ENCODE results near the gene RXYLT1. TPM values are rescaled to one million over a fixed set of nuclear protein-coding genes. Genes with fewer than 3 reads are reported as not detected.

RXYLT1 gene
- total and polyA plus RNA-seq, 5 experiments from 2014 or later = 16.0 to 22.4 (median 20.8) TPM

DNA sequence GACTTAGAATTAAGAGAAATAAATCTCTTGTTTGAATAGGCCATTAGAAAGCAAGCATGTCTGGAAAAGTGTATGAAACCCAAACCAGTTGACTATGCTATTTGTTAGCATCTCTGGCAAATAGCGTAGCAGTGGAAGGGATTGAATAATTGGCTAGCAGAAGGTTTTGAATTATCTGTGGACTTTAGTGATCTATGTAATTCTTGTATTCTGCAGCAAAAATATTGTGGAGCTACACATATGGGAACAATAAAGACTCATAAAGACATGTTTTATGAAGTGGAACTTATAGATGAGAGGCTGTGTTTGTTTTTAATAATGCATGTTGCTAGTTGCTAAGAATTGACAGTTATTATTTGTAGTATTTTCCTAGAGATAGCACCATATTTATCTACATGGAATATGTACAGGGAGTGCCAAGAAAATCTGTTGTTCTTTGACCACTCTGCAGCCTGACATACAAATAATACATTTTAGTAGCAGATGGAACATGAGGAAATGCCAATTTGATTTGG lies 69.5 kb downstream of the RXYLT1 start:
- no peak overlapping the region for H3K27ac Mint-ChIP-seq
- ATAC-seq = no peak
- POLR2A ChIA-PET = no interaction called here
- peaks cover 16 to 29% (median 19%) of the 10 kb centered on the region in 5 donors for H3K27me3 Mint-ChIP-seq
- no peak for DNase-seq
- H3K4me3 Mint-ChIP-seq = no peak overlapping the region
- peaks cover 5 to 8% (median 5%) of the 10 kb centered on the region in 4 donors for H3K4me1 Mint-ChIP-seq
- H3K9me3 Mint-ChIP-seq = no peaks in the 10 kb centered on the region
- no peaks in the 10 kb centered on the region for H3K36me3 Mint-ChIP-seq

DNA sequence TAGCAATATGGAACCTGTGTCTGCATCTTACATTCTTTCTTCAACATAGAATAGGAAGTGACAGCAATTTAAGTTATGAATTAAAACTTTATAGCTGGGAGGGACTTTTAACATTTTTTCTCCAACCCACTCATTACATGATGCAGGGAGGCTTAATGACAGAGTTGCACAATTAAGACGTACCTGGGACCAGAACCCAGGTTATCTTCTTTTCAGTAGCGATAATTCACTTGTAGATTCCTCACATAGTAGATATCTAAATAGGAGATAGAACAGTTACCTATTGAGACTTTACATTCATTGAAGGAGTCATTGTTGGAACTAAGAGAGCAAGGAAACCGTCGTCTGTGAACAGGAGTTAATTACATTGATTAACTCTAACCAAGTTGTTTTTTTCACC lies 69.9 kb downstream of the RXYLT1 start:
- Mint-ChIP-seq H3K36me3 (no peaks in the 10 kb centered on the region), H3K27ac (no peak overlapping the region), H3K27me3 (peaks cover 14 to 25% (median 17%) of the 10 kb centered on the region in 5 donors), H3K4me1 (peaks cover 3 to 4% (median 3%) of the 10 kb centered on the region in 4 donors), H3K9me3 (no peaks in the 10 kb centered on the region), H3K4me3 (no peak overlapping the region)
- no peak for ATAC-seq
- POLR2A ChIA-PET = no interaction called here
- DNase-seq = no peak

DNA sequence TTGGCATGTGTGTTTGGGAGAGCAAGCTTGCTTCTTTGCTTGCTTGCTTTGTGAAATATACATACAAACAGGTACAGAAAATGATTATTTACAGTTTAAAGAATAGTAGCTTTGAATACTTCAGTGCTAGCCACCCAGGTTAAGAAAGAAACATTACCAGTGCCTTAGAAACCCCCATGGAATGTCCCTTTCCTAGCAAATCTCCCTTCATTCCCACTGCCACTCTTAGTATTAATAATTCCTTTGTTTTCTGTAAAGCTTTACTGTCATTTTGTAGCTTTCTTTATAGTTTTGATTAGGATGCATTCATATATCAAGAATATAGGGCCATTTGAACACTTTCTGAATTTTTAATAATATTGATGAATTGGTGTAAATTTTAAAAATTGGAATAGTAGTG lies 74.3 kb downstream of the RXYLT1 start:
- H3K36me3 Mint-ChIP-seq = no peaks in the 10 kb centered on the region
- ATAC-seq = no peak
- no peaks in the 10 kb centered on the region for H3K9me3 Mint-ChIP-seq
- H3K27me3 Mint-ChIP-seq = peaks cover 0 to 4% (median 3%) of the 10 kb centered on the region in 5 donors
- no peaks in the 10 kb centered on the region for H3K4me1 Mint-ChIP-seq
- no peak overlapping the region for H3K4me3 Mint-ChIP-seq
- POLR2A ChIA-PET = interaction anchor here (0.6 kb wide), 1 partner anchor 31 kb away, joined by 3 read pairs; no protein-coding TSS in a partner anchor
- no peak overlapping the region for H3K27ac Mint-ChIP-seq
- DNase-seq = no peak

DNA sequence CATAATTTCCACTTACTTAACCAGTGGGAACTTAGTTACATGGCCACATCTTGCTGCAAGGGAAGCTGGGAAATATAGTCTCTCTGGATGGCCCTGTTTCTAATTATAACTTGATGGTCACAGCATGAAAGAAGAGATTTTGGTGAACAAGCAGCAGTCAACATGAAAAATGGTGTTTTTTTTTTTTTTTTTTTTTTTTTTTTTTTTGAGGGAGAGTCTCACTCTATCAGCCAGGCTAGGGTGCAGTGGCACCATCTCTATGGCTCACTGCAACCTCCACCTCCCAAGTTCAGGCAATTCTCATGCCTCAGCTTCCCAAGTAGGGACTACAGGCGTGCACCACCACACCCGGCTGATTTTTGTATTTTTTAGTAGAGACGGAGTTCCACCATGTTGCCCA lies 75.6 kb downstream of the RXYLT1 start:
- H3K4me3 Mint-ChIP-seq = no peak overlapping the region
- H3K27ac Mint-ChIP-seq = no peak overlapping the region
- ATAC-seq (no peak), DNase-seq (no peak)
- H3K27me3 Mint-ChIP-seq = peaks cover 0 to 4% (median 3%) of the 10 kb centered on the region in 5 donors
- POLR2A ChIA-PET = no interaction called here
- no peaks in the 10 kb centered on the region for H3K36me3 Mint-ChIP-seq
- H3K4me1 Mint-ChIP-seq = no peaks in the 10 kb centered on the region
- no peaks in the 10 kb centered on the region for H3K9me3 Mint-ChIP-seq

DNA sequence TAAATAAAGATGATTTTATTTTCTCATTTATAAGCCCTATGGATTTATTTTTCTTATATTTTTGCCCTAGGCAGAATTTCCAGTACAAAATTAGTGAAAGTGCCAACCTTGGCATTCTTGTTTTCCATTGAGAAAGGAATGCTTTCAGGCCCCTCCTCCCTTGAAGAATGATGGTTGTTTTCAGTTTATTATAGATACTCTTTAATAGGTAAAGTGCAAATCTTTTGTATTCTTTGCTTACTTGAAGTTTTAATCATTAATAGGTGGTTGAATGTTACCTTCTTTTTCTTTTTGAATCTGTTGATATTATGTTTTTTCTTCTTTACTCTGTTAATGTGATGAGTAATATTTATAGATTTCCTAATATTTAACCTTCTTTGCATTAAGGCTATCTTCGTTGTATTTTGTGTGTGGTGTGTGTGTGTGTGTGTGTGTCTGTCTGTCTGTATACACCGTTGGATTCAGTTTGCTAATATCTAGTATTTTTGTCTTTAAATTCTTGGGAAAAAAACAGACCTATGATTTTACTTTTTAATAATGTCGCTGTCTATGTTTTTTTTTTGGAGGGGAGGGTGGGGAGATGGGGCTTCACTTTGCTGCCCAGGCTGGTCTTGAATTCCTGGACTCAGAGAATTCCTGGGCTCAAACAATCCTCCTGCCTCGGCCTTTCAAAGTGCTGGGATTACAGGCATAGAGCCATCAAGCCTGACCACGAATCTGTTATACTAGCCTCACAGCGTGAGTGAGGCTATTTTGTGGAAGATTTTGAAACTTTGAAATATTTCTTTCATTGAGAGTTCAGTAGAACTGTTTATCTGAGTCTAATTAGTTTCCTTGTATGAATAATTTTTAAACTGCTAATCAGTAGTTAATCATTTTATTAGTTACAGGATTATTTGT lies 78.3 kb downstream of the RXYLT1 start:
- ATAC-seq (no peak), DNase-seq (no peak)
- H3K27ac Mint-ChIP-seq = no peak overlapping the region
- no peaks in the 10 kb centered on the region for H3K4me1 Mint-ChIP-seq
- peaks cover 0 to 4% (median 3%) of the 10 kb centered on the region in 5 donors for H3K27me3 Mint-ChIP-seq
- H3K36me3 Mint-ChIP-seq = no peaks in the 10 kb centered on the region
- POLR2A ChIA-PET = no interaction called here
- no peak overlapping the region for H3K4me3 Mint-ChIP-seq
- no peaks in the 10 kb centered on the region for H3K9me3 Mint-ChIP-seq

Other genes with a start within 250 kb of the RXYLT1 start
- 10 to 100 TPM; 15.4 to 16.7 TPM for gene DPY19L2, start 111.4 kb upstream of the RXYLT1 start, total RNA-seq
- gene DPY19L2, start 111.4 kb upstream of the RXYLT1 start, polyA plus RNA-seq = under 1 TPM; 0.47 to 0.72 (median 0.60) TPM
- not detected for gene SRGAP1, start 64.8 kb downstream of the RXYLT1 start, total RNA-seq
- gene SRGAP1, start 64.8 kb downstream of the RXYLT1 start, polyA plus RNA-seq = under 1 TPM; 0.01 to 0.04 (median 0.03) TPM